Endometrial microvascular endothelial cells (primary cell): ENCODE data around the gene PKNOX1. TPM values are rescaled to one million over a fixed set of nuclear protein-coding genes. Genes with fewer than 3 reads are reported as not detected.
"Not testable (repeated sequence)": the region's sequence is repeated elsewhere in the genome, so short reads cannot be mapped to it uniquely, and the experiment has no call there.

ENCODE experiments used
- in situ Hi-C: cut with HindIII; loops from 2 replicates; pipeline ENCODE4 v1.10.0; 2017; ENCODE audit warnings: low sequenced_read_pairs, low pct_unique_long_range_greater_than_20kb; ENCODE audit errors: inconsistent ontology term
- total RNA-seq: library from RNA; depleted of rRNA; stranded (reverse); fragments of >200 nt; gene quantifications from one replicate; pipeline ENCODE4 v1.2.3, GENCODE V29; 2015; ENCODE audit errors: inconsistent ontology term

PKNOX1 gene, protein sequence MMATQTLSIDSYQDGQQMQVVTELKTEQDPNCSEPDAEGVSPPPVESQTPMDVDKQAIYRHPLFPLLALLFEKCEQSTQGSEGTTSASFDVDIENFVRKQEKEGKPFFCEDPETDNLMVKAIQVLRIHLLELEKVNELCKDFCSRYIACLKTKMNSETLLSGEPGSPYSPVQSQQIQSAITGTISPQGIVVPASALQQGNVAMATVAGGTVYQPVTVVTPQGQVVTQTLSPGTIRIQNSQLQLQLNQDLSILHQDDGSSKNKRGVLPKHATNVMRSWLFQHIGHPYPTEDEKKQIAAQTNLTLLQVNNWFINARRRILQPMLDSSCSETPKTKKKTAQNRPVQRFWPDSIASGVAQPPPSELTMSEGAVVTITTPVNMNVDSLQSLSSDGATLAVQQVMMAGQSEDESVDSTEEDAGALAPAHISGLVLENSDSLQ
- total RNA-seq: 24.3 TPM

DNA sequence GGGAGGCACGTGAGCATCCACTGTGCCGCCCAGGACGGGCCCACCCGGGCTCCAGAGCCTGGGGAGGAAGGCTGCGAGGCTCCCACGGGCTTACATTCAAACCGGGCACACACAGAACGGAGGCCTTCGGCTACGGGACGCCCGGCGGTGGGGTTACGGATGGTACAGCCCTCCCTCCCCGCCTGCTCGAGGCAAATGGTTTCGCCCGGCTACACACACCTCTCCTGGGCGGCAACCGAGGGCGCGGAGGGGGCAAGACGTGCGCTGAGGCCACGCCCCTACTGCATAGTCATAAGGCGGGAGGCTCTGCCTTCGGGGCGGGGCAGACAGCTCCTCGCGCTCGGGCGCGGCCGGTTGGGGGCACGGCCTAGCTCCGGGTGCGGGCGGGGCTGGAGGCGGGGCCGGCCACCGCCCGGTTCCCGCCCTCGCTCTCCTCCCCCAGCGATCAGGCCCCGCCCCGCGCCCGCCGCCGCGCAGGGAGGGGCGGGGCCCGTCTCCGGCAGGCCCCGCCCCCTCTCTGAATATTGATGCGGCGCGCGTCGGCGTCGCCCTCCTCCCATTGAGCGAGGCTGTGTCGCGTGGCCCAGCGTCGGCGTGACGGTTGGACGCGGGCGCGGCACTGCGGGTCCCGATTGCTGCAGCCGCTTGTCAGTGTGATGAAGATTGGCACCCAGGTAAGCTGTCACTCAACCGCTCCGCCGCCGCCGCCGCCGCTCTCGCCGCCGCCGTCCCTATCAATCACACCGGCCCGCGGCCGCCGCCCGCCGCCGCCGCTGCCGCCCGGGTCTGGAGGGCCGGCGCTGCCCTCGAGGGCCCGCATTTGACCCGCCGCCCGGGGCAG lies at the start of gene PKNOX1:
PKNOX1 (plus strand) TSS at position 572 of the 841 bp plus-strand sequence. CDS start 29,820 bp downstream, outside the sequence.
- in situ Hi-C loops: no loop called here

GRCh38 chr21:42925114-42925926 lies 49.0 kb upstream of the PKNOX1 start, which contains the start of gene ERVH48-1:
Gene ERVH48-1 (minus strand): TSS chr21:42925630. CDS start chr21:42919006, 6,624 bp downstream.
- in situ Hi-C loops: no loop called here

DNA sequence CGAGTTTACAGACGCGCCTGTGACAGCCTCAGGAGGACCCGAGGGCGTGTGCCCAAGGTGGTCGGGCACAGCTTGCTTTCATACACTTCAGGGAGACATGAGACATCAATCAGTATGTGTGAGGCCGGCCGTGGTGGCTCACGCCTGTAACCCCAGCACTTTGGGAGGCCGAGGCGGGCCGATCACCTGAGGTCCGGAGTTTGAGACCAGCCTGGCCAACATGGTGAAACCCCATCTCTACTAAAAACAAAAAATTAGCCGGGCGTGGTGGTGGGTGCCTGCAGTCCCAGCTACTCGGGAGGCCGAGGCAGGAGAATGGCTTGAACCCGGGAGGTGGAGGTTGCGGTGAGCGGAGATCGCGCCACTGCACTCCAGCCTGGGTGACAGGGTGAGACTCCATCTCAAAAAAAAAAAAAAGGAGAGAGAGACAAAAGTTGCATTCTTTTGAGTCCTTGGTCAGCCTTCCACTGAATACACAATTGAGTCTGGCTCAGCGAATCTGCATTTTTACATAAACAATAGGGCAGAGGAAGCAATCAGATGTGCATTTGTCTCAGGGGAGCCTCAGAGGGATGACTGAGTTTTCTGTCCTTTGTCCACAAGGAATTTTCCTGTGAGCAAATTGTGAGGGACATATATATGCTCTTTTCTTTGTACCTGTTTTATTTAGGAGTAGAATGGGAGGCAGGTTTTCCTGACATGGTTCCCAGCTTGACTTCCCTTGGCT lies 46.7 kb upstream of the PKNOX1 start:
- in situ Hi-C loops: not testable (repeated sequence)

- in situ Hi-C loops: no loop called here
These were observed 44.4 kb upstream of the PKNOX1 start for GRCh38 chr21:42929969-42930368.

GRCh38 chr21:42931560-42932235 lies 42.7 kb upstream of the PKNOX1 start:
- in situ Hi-C loops: no loop called here

DNA sequence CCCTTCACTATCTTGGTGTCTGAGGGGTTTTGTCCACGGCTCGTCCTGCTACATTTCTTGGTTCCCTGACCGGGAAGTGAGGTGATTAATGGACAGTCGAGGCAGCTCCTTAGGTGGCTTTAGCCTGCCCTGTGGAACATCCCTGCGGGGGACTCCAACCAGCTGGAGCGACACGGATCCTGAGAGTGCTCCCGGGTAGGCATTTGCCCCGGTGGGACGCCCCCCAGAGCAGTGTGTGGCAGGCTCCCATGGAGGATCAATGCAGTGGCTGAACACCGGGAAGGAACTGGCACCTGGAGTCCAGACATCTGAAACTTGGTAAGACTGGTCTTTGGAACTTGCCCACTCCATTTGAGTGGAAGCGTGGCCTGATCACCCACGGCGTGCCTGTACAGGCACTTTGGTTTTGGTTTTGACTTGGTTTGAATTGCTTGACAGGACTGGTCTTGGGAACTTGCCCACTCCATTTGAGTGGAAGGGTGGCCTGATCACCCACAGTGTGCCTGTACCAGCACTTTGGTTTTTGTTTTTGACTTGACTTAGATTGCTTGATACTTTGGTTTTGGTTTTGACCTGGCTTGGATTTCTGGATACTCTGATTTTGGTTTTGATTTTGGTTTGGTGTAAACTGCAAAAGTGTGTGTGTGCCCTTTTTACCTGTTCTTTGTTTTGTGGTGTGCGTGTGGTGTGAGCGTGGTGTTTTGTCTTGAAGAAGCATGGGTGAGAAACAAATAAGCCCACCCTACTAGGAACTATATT lies 41.8 kb upstream of the PKNOX1 start:
- in situ Hi-C loops: not testable (repeated sequence)

GRCh38 chr21:42933137-42933970 lies 41.0 kb upstream of the PKNOX1 start:
- in situ Hi-C loops: not testable (repeated sequence)

GRCh38 chr21:42933973-42934372 lies 40.4 kb upstream of the PKNOX1 start:
- in situ Hi-C loops: not testable (repeated sequence)

- in situ Hi-C loops: not testable (repeated sequence)
These were observed 38.0 kb upstream of the PKNOX1 start for GRCh38 chr21:42936360-42936759.

- in situ Hi-C loops: not testable (repeated sequence)
These were observed 37.1 kb upstream of the PKNOX1 start for GRCh38 chr21:42937034-42937940.

- in situ Hi-C loops: no loop called here
These were observed 36.3 kb upstream of the PKNOX1 start for GRCh38 chr21:42937960-42938605.

DNA sequence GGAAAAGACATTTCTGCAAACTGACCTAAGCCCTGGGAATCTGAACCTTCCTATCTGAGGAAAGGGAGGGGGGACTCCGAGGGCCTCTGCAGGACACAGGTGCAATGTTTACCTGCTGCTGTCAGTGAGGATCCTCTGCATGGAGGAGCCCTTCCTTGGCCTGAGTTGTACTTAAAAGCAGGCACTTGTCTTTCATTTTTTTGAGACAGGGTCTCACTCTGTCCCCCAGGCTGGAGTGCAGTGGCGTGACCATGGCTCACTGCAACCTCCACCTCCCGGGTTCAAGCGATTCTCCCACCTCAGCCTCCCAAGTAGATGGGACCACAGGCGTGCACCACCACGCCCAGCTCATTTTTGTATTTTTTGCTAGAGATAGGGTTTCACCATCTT lies 35.8 kb upstream of the PKNOX1 start:
- in situ Hi-C loops: not testable (repeated sequence)

GRCh38 chr21:42939582-42940413 lies 34.6 kb upstream of the PKNOX1 start:
- in situ Hi-C loops: no loop called here

- in situ Hi-C loops: no loop called here
These were observed 32.7 kb upstream of the PKNOX1 start for GRCh38 chr21:42941696-42942085.
